SKM-1 treated with dmso at 0.1 percent for 144 hours (cell line): ENCODE data around the gene ZNF700.
"Not testable (repeated sequence)": the region's sequence is repeated elsewhere in the genome, so short reads cannot be mapped to it uniquely, and the experiment has no call there.

Experiments
- DNase-seq: peaks from one replicate; lab custom pipeline; 2025; ENCODE audit not compliant: unreplicated experiment; lab: John Stamatoyannopoulos, UW

Gene ZNF700

DNA sequence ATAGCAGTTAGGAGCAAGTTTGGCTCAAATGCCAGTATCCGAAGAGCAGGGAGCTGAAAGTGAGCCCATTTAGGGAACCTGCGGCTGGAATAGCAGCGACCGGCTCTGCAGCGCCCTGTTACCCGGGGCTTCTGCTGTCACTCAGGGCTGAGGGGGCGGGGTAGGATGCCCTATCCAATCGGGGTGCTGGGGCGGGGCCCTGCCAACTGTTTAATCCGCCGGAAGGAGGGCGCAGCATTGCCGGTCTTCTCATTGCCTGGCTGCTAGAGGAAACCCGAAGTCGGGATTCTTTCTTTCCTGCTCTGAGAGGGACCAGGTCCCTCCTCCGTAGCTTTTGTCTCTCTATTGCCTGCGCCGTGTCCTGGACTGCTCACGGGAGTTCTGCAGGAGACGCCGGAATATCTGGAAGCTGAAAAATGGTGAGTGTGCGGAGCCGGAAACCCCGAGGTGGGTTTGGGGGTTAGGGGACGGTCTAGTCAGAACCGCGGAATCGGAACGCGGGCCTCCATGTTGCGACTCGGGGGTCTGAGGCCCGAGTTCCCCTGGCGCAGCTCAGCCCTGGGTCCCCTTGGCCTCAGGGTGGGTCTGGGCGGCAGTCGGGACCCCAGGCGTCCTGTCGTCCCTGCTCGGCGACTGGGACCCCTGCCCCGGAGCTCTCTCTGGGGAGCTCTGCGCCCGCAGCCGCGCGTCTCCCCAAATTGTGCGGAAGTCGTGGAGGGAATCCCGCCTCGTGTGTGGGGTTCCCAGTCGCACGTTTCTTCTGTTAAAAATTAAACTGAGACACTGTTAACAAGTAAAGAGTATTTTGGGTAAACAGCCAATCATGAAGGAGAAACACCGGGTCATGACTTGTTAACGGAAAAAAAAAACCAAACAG lies 62.7 kb downstream of the ZNF700 start:
- peak; percentile 96 for DNase-seq

DNA sequence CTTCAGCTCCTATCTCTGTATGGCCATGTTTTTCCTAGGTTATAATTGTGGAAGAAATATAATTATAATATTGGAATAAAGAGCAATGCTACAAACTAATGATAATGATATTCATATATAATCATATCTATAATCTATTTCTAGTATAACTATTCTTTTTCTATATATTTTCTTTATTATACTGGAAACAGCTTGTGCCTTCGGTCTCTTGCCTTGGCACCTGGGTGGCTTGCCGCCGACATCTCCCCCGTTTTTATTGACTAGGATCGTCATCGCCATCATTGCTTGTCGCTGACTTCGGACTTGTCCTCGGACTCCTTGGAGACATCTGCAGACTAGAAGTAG lies 64.2 kb downstream of the ZNF700 start:
- DNase-seq, result no peak

DNA sequence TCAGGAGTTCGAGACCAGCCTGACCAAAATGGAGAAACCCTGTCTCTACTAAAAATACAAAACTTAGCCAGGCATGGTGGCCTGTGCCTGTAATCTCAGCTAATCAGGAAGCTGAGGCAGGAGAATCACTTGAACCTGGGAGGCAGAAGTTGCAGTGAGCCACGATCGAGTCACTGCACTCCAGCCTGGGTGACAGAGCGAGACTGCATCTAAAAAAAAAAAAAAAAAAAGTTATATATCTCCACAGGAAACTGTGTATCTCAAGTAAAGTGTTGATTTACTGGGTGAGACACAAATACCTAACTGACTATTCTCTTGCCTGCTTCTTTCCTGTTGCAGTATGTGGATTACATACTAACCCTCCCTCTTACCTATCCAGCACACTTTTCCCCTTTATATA lies 67.0 kb downstream of the ZNF700 start:
- DNase-seq, result not testable (repeated sequence)

DNA sequence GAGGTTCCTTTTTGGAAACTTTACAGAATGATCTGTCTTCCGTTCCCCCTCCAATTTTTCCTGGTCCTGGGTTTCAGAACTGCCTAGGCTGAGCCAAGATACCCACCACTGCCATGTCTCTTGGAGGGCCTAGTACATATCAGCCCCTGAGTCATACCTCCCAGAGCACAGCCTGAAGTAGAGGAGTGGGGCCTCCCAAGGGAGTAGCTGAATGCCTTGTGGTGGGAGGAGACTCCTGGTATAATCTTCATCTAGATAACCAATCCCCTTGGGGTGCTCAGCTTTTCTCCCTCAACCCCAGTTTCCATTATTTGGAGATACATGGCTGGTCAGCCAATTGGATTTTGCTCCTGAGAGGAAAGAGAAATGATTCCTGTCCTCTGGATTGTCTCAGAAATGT lies 70.3 kb downstream of the ZNF700 start:
- no peak for DNase-seq
